CD14-positive monocyte (primary cell): ENCODE results near the gene CA5A. TPM values are rescaled to one million over a fixed set of nuclear protein-coding genes. Genes with fewer than 3 reads are reported as not detected.

Source experiments
- DNase-seq, 3 donors: peaks; one replicate each; pipeline ENCODE4 v3.0.0-alpha.2; 2011 to 2022
- H2AFZ ChIP-seq: 2 replicates; pipeline ENCODE4 v1.6.0; 2012; ENCODE audit warnings: mild to moderate bottlenecking, low read depth, low read length, inconsistent platforms; ENCODE audit not compliant: insufficient read depth, poor library complexity, severe bottlenecking
- H3K27ac ChIP-seq, 2 donors: 1 replicate in 1 of 2; 2 replicates in 1 of 2; pipeline ENCODE4 v1.5.1; 2012 to 2013; ENCODE audit warnings: low read length in 2 of 2, control low read depth in 1 of 2, inconsistent platforms in 1 of 2, low read depth in 1 of 2, mild to moderate bottlenecking in 1 of 2
- H3K27me3 ChIP-seq, 2 donors: one replicate each; pipeline versions ENCODE4 v1.6.0 to v1.6.1; 2011 to 2013; ENCODE audit warnings: low read length in 2 of 2; ENCODE audit not compliant: control insufficient read depth in 2 of 2, insufficient read depth in 2 of 2
- H3K36me3 ChIP-seq, 2 donors: replicated peaks in 1 of 2; 1 replicate in 1 of 2; 2 replicates in 1 of 2; pipeline versions ENCODE4 v1.5.1 to v1.6.1; 2012 to 2013; ENCODE audit warnings: low read length in 2 of 2, control low read depth in 1 of 2, inconsistent platforms in 1 of 2, mild to moderate bottlenecking in 1 of 2; ENCODE audit not compliant: insufficient read depth in 2 of 2, control insufficient read depth in 1 of 2
- H3K4me1 ChIP-seq, 2 donors: 1 replicate in 1 of 2; 2 replicates in 1 of 2; pipeline versions ENCODE4 v1.5.1 to v1.6.1; 2012 to 2013; ENCODE audit warnings: low read length in 2 of 2, control low read depth in 1 of 2, inconsistent platforms in 1 of 2, mild to moderate bottlenecking in 1 of 2, moderate library complexity in 1 of 2; ENCODE audit not compliant: insufficient read depth in 2 of 2, control insufficient read depth in 1 of 2
- H3K4me2 ChIP-seq: replicated peaks from 2 replicates; pipeline ENCODE3; 2012; ENCODE audit warnings: low read length, moderate library complexity, mild to moderate bottlenecking; ENCODE audit not compliant: poor library complexity, severe bottlenecking; ENCODE audit errors: extremely low read depth
- H3K4me3 ChIP-seq, 3 experiments: fragments of 200-600 bp in 1 of 3; sonication (generic) in 1 of 3; replicated peaks in 1 of 3; 1 replicate in 2 of 3; 2 replicates in 1 of 3; pipeline ENCODE4 v1.5.1; 2011 to 2013; ENCODE audit warnings: low read length in 3 of 3, mild to moderate bottlenecking in 3 of 3, control low read depth in 2 of 3, low read depth in 2 of 3, inconsistent platforms in 1 of 3, moderate library complexity in 1 of 3
- H3K79me2 ChIP-seq: 2 replicates; pipeline ENCODE4 v1.6.0; 2012; ENCODE audit warnings: mild to moderate bottlenecking, control low read depth, inconsistent platforms, low read length, moderate library complexity; ENCODE audit not compliant: insufficient read depth
- H3K9ac ChIP-seq: 2 replicates; pipeline ENCODE4 v1.6.0; 2017; ENCODE audit warnings: low read length, mild to moderate bottlenecking; ENCODE audit not compliant: insufficient read depth, poor library complexity, severe bottlenecking
- H3K9me3 ChIP-seq, 2 donors: replicated peaks in 1 of 2; 1 replicate in 1 of 2; 2 replicates in 1 of 2; pipeline versions ENCODE4 v1.5.1 to v1.6.1; 2012 to 2013; ENCODE audit warnings: low read length in 2 of 2, control low read depth in 1 of 2; ENCODE audit not compliant: control insufficient read depth in 1 of 2, insufficient read depth in 1 of 2
- H4K20me1 ChIP-seq: 2 replicates; pipeline ENCODE4 v1.6.0; 2012; ENCODE audit warnings: mild to moderate bottlenecking, low read length, control low read depth, moderate library complexity; ENCODE audit not compliant: insufficient read depth
- H3K27ac Mint-ChIP-seq, 7 donors: one replicate each; pipeline ENCODE4 v1.8.0; 2020; ENCODE audit warnings: mild to moderate bottlenecking in 7 of 7, mixed read lengths in 7 of 7, moderate library complexity in 6 of 7, inconsistent platforms in 2 of 7
- H3K27me3 Mint-ChIP-seq, 3 donors: one replicate each; pipeline ENCODE4 v1.8.0; 2021 to 2022; ENCODE audit warnings: low read depth in 3 of 3, mild to moderate bottlenecking in 3 of 3, mixed read lengths in 3 of 3, moderate library complexity in 3 of 3, inconsistent platforms in 1 of 3
- H3K36me3 Mint-ChIP-seq, 2 donors: one replicate each; pipeline ENCODE4 v1.8.0; 2020; ENCODE audit warnings: mixed read lengths in 2 of 2, inconsistent platforms in 1 of 2, mild to moderate bottlenecking in 1 of 2
- H3K4me1 Mint-ChIP-seq: one replicate; pipeline ENCODE4 v1.8.0; 2020; ENCODE audit warnings: mild to moderate bottlenecking, mixed read lengths
- H3K4me3 Mint-ChIP-seq, 2 donors: one replicate each; pipeline ENCODE4 v1.8.0; 2020; ENCODE audit warnings: mild to moderate bottlenecking in 2 of 2, mixed read lengths in 2 of 2, moderate library complexity in 1 of 2
- H3K9me3 Mint-ChIP-seq, 7 donors: one replicate each; pipeline ENCODE4 v1.8.0; 2020 to 2022; ENCODE audit warnings: mixed read lengths in 7 of 7, mild to moderate bottlenecking in 6 of 7, moderate library complexity in 6 of 7, inconsistent platforms in 2 of 7
- CTCF ChIP-seq: fragments of 200-600 bp; IDR thresholded peaks from one replicate; pipeline ENCODE4 v1.8.0; 2022; ENCODE audit warnings: antibody characterized with exemption, mild to moderate bottlenecking
- WGBS: methylation state at CpG from one replicate; pipeline ENCODE4 v1.1.5; 2013; ENCODE audit warnings: missing lambda C conversion rate; ENCODE audit not compliant: insufficient coverage; 5-methylcytosine and 5-hydroxymethylcytosine counted together
- intact Hi-C, 2 donors: fragments of 100-400 bp; cut with micrococcal nuclease; formaldehyde crosslinking; loops; one replicate each; pipeline versions ENCODE4 v1.15.0 to v1.15.1; 2023
- polyA plus RNA-seq, 3 donors: library from polyadenylated mRNA; depleted of rRNA in 1 of 3; unstranded in 2 of 3; stranded (reverse) in 1 of 3; fragments of 300-500 nt in 2 of 3; fragments of >200 nt in 1 of 3; fragmentation: Illumina TruSeq in 2 of 3; gene quantifications; 1 replicate in 2 of 3; 2 replicates in 1 of 3; pipeline ENCODE4 v1.2.3, GENCODE V29; 2012 to 2021

CA5A gene
- polyA plus RNA-seq, 3 donors, result not detected

- Histone ChIP-seq H3K36me3 (no peaks in the 10 kb centered on the region), H4K20me1 (no peaks in the 10 kb centered on the region), H3K27ac (no peak overlapping the region), H3K9me3 (no peaks in the 10 kb centered on the region), H3K4me1 (peaks cover 0 to 2% of the 10 kb centered on the region in 2 donors), H3K4me3 (no peak overlapping the region), H3K4me2 (no peak overlapping the region), H3K27me3 (peaks cover 0 to 5% of the 10 kb centered on the region in 2 donors), H3K9ac (no peak overlapping the region), H2AFZ (no peak overlapping the region), H3K79me2 (no peaks in the 10 kb centered on the region)
- H3K27me3 Mint-ChIP-seq, result peaks cover 16 to 26% (median 21%) of the 10 kb centered on the region in 3 donors
- peaks cover 8% of the 10 kb centered on the region for H3K4me1 Mint-ChIP-seq
- H3K4me3 Mint-ChIP-seq, result no peak overlapping the region
- no peak for DNase-seq
- intact Hi-C loops, result loop anchor here in 1 of 2 donors (10.0 kb wide), 1 partner anchor 505 kb away; no protein-coding TSS in a partner anchor
- H3K36me3 Mint-ChIP-seq, result no peaks in the 10 kb centered on the region
- peaks cover 0 to 2% (median 0%) of the 10 kb centered on the region in 7 donors for H3K9me3 Mint-ChIP-seq
- WGBS, result 93% methylated on average over 4 of the region's 7 CpGs
- no peak for TF ChIP-seq CTCF
- H3K27ac Mint-ChIP-seq, result no peak overlapping the region
These were observed 6.3 kb downstream of the CA5A start for GRCh38 chr16:87929986-87930385.

GRCh38 chr16:87927195-87927562 is 9.2 kb downstream of the CA5A start:
- Histone ChIP-seq H3K79me2 (no peaks in the 10 kb centered on the region), H3K4me2 (no peak overlapping the region), H4K20me1 (no peaks in the 10 kb centered on the region), H3K9me3 (no peaks in the 10 kb centered on the region), H3K4me3 (no peak overlapping the region), H3K36me3 (no peaks in the 10 kb centered on the region), H3K27ac (no peak overlapping the region), H3K27me3 (peaks cover 0 to 5% of the 10 kb centered on the region in 2 donors), H2AFZ (no peak overlapping the region), H3K4me1 (peaks cover 0 to 2% of the 10 kb centered on the region in 2 donors), H3K9ac (no peak overlapping the region)
- no peak for TF ChIP-seq CTCF
- peaks cover 16 to 29% (median 21%) of the 10 kb centered on the region in 3 donors for H3K27me3 Mint-ChIP-seq
- peaks cover 7% of the 10 kb centered on the region for H3K4me1 Mint-ChIP-seq
- H3K36me3 Mint-ChIP-seq, result no peaks in the 10 kb centered on the region
- no peak for DNase-seq
- H3K4me3 Mint-ChIP-seq, result no peak overlapping the region
- H3K9me3 Mint-ChIP-seq, result no peaks in the 10 kb centered on the region
- WGBS, result no CpG with 5 or more reads among the region's 4 CpGs
- intact Hi-C loops, result no loop called here
- H3K27ac Mint-ChIP-seq, result no peak overlapping the region
